SIG-M5 (cell line): ENCODE measurements around the gene CA10.

Experiments
- DNase-seq: peaks from one replicate; lab custom pipeline; 2025; lab: John Stamatoyannopoulos, UW

Gene CA10

DNA sequence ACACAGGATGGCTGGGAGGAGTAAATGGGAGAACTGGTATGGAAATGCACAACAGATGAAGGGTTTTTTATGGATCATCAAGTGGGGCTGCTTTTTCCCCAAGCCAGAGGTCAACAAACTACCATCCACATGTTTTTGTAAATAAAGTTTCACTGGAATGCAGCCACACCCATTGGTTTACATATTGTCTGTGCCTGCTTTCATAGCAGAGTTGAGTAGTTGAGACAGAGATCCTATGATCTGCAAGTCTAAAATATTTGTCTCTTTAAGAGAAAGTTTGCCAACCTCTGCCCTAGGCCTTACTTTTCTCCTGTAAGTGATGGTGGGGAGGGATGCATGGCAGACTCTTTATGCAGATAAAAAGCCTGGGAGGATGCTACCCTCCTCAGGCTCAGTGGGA lies 341.4 kb downstream of the CA10 start:
- DNase-seq: no peak

GRCh38 chr17:51815097-51815496 lies 343.4 kb downstream of the CA10 start:
- no peak for DNase-seq

- no peak for DNase-seq
Observed at GRCh38 chr17:51814521-51814920, 344.0 kb downstream of the CA10 start.

GRCh38 chr17:51813784-51814174 lies 344.7 kb downstream of the CA10 start:
- DNase-seq: no peak

DNA sequence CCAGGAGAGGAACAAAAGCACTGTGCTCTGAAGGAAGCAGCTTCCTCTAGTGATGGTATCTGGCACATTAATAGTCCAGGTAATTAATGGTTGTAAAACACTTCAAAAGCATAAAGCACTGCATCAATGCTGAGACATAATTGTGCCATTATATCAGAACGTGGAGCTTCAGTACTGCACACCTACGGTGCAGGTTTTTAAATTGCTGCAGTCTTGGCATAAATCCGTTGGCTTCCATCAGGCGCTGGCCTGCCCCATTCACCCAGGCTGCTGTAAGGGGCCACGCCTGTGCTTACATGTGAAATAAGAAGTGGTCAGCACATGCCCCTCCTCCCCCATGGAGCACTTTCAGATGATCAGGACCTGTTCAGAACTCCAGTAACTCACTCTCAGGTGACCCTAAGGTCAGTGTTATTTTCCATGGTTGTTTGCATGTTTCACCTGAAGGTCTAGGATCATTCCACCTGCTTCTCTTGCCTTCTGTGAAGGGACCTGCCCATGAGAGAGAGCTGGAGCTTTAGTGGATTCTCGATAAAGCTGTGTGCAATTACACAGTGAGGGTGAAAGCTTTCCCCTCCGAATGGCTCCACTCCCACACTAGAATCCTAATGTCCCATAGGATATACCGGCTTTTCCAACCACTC lies 345.3 kb downstream of the CA10 start:
- no peak for DNase-seq

DNA sequence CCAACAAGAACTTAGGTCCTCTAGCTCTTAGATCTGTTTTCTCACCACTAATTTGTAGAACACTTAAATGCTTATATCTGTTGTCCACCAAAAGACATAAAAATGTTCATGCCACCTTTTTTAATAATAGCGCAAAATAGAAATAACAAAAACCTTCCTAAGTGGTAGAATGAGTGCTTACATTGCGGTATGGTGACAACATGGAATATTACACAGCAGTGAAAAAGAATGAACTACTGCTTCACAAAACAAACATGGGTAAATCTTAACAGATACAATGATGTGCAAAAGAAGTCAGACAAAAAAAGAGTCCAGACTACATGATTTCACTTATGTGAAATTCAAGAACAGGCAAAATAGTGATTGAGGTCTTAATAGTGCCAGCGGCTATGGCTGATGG lies 351.1 kb downstream of the CA10 start:
- no peak for DNase-seq

- no peak for DNase-seq
Observed at GRCh38 chr17:51805765-51806164, 352.7 kb downstream of the CA10 start.

- no peak for DNase-seq
Observed at GRCh38 chr17:51805185-51805584, 353.3 kb downstream of the CA10 start.

- DNase-seq: no peak
Observed at GRCh38 chr17:51803161-51803560, 355.4 kb downstream of the CA10 start.

GRCh38 chr17:51802544-51802943 lies 356.0 kb downstream of the CA10 start:
- DNase-seq: no peak

DNA sequence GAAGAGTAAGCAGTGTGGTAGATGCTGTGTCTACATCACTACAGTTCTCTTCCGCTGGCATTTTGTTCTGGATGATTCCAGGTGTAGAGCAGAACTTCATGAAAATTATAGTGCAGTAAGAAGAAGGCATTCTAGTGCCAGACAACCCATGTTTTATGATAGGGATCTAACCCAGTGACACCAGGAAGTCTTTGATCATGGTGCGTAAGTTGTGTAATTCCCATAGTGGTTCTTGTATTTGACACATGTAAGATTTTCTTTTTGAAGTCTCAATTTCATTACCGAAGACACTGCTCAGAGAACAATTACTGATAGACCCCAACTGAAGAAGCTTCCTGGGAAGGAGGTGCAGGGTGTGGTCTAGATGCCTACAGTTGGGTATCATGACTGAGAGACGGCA lies 356.9 kb downstream of the CA10 start:
- DNase-seq: no peak

GRCh38 chr17:51799981-51800380 lies 358.5 kb downstream of the CA10 start:
- DNase-seq: no peak

DNA sequence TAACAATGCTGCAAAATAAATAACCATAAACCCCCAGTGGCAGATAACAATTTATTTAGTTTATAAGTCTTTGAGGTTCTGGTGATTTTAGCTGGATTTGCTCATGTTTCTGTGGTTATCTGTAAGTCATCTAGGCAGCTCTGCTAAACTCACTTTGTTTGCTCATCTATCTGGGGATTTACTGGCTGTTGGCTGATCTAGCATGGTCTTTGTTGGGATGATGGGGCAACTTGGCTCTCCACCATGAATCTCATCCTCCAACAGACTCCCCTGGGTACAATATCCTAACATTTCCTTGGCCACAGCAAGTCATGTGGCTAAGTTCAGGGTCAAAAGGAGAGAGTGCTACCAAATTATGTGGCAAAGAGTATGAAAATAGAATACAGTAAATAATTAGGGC lies 359.3 kb downstream of the CA10 start:
- DNase-seq: no peak

DNA sequence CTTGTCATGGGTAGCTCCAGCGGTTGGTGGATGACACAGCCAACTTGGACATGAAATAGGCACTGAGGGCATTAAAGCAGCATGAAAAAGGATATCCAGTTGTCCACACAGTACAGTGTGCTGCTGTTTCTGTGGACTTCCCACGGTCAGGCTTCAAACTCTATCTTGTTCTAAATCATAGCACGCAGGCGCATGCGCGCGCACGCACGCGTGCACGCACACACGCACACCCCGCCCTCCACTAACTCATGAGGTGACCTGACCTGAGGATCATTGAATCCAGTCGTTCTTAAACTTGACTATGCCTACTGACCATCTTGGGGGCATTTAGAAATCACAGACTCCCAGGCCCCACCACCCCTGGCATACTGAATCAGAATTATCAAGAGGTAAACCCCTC lies 361.4 kb downstream of the CA10 start:
- DNase-seq: no peak

GRCh38 chr17:51796026-51796425 lies 362.5 kb downstream of the CA10 start:
- no peak for DNase-seq

DNA sequence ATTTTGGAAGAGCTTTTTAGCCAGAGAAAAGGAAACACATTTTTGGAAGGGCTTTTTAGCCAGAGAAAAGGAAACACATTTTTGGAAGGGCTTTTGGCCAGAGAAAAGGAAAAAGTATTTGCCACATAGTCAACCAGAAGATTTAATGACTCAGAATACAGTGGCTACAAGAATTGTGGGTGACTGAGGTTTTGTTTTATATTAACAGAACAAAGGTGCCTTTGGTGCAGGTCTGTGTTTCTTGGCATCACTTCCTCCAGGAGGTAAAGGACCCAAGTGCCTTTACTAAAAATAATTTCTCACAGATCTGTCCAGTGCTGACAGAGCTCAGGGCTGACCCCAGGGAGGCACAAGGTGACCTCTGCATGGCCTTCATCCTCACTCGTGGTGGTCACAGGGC lies 363.1 kb downstream of the CA10 start:
- DNase-seq: no peak

GRCh38 chr17:51794466-51794865 lies 364.0 kb downstream of the CA10 start:
- DNase-seq: no peak

- no peak for DNase-seq
Observed at GRCh38 chr17:51793686-51794085, 364.8 kb downstream of the CA10 start.

GRCh38 chr17:51778842-51779241 lies 379.7 kb downstream of the CA10 start:
- DNase-seq: no peak

GRCh38 chr17:51770027-51770759 lies 388.3 kb downstream of the CA10 start:
- DNase-seq: no peak

- no peak for DNase-seq
Observed at GRCh38 chr17:51769231-51769630, 389.3 kb downstream of the CA10 start.

DNA sequence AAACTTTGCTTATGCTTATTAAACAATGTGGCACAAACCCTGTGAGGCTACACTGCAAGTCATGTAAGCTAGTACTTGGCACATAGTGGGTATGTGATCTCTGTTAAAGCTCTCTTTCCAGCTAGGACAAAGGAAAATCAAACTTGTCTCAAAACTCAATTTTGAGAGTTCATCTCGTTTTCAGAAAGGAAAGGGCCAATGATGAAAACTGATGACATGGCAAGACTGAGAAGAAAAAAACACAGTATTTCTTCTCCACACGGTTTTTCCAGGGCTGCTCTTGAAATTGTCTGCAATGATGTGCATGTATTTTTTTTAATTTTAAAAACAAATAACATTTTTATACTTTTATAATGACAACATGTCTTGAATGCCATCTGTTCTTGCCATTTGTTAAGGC lies 389.8 kb downstream of the CA10 start:
- no peak for DNase-seq

DNA sequence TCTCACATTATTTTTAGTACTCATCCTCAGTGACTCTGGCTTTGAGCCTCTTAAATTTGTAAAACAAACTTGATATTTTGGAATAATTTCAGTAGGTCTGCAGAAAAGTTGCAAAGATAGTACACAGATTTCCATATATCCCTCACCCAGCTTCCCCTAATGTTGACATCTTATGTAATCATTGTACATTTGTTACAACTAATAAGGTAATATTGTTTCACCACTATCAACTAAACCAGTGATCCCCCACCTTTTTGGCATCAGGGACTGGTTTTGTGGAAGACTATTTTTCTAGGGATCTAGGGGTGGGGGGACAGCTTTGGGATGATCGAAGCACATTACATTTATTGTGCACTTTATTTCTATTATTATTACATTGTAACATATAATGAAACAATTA lies 391.2 kb downstream of the CA10 start:
- DNase-seq: no peak
